NOMO-1 treated with dmso at 0.1 percent for 144 hours (cell line): ENCODE data around the gene DENR.
"Not testable (repeated sequence)": the region's sequence is repeated elsewhere in the genome, so short reads cannot be mapped to it uniquely, and the experiment has no call there.

Source experiments
- DNase-seq: peaks from one replicate; lab custom pipeline; 2025; ENCODE audit not compliant: unreplicated experiment; lab: John Stamatoyannopoulos, UW

DENR gene

DNA sequence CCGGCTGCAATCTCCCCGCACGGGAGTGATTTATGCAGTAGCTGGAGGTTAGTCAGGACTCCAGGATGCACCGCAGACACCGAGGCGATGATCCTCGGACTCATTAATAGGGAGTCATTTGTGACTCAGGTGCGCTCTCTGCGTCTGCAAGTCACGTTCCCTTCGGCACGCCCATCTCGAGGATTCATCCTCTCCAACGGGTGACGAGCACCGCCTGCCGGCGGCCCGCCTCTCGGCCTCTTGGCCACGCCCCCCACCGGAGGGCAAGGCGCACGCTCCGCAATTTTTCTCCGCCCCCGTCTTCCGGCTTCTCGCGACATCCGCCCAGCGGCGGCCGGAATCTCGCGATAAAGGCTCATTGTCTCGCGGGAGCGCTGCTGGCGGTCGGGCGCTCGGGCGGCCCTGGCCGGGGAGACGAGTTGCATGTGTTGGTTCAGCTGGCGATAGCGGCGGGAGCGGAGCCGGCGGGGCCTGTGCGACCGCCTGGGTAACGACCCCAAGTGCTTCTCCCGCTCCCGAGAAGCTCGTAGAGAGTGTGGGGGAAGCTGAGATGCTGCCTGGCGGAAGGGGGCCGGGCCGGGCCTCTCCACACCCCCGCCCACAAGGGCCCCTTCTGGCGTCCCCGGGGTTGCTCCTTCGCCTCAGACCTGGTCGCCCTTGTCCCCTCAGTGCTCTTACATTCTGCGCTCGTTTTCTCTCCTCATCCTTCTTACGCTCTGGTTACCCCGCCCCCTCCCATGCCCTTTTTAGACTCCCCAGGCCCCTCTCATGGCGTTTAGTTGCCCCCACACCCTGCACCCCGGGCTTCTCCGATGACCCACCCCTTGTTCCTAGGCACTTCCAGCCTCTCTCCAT lies at the start of gene DENR:
Gene DENR, plus strand, starts transcription at position 361 of the 855 bp plus-strand sequence. CDS start 878 bp downstream, outside the sequence.
- peak; percentile 96 for DNase-seq

GRCh38 chr12:122702890-122703611 lies 49.6 kb upstream of the DENR start, which contains the start of gene HCAR2:
HCAR2 (minus strand) TSS chr12:122703357; CDS start chr12:122703283, 74 bp downstream.
- DNase-seq, result peak; percentile 81

- DNase-seq, result not testable (repeated sequence)
Observed at GRCh38 chr12:122703841-122704240, 48.8 kb upstream of the DENR start.

GRCh38 chr12:122709287-122709686 lies 43.3 kb upstream of the DENR start:
- not testable (repeated sequence) for DNase-seq

DNA sequence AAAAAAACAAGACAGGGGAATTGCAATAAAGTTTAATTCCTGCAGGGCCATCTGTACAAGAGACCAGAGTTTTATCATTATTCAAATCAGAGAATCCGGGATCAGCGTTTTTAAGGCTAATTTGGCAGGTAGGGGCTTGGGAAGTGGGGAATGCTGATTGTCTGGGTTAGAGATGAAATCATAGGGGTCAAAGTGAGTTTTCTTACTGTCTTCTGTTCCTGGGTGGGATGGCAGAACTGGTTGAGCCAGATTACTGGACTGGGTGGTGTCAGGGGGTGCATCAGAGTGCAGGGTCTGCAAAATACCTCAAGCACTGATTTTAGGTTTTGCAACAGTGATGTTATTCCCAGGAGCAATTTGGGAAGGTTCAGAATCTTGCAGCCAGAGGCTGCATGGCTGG lies 42.3 kb upstream of the DENR start:
- not testable (repeated sequence) for DNase-seq

DNA sequence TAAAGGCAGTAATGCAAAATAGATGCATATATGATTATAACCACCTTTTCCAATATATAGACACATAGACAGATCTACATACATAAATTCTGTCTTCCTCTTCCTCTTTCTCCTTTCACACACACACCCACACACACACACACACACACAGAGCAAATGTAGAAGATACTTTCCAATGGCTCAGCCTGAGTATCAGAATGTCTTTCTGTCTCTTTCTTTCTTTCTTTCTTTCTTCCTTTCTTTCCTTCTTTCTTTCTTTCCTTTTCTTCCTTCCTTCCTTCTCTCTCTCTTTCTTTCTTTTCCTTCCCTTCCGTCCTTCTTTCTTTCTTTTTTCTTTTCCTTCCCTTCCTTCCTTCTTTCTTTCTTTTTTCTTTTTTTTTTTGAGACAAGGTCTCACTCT lies 41.4 kb upstream of the DENR start:
- DNase-seq, result peak; percentile 26

DNA sequence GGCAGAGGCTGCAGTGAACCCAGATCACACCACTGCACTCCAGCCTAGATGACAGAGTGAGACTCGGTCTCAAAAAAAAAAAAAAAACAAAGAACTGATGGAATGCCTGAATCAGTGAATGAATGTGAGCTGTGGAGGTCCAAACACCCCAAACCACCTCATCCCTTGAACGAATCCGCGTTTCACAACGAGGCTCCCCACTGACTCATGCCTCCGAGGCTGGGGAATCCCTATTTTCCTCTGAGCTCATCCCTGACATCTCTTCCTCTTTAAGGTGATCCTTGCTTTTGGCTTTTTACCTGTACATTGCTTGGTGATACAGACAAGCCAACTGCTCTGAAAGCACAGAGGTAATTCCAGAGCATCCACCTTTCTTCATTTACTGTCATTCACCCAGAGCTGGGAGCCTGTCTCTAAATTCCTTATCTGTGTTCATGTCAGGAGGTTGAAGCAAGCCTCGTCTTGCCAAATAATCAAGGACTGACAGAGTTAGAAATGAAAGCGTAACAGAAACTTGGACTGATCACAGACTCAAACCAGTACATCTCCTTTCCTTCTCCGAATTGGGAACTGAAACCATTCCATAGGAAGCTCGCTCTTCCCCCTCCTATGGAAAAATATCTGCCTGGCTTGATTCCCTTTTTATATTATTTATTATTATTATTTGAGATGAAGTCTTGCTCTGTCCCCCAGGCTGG lies 39.0 kb upstream of the DENR start:
- DNase-seq, result not testable (repeated sequence)

- DNase-seq, result not testable (repeated sequence)
Observed at GRCh38 chr12:122715211-122715610, 37.4 kb upstream of the DENR start.

GRCh38 chr12:122716658-122717057 lies 36.0 kb upstream of the DENR start, which contains the start of gene HCAR3:
HCAR3 (minus strand) TSS chr12:122716811; CDS start chr12:122716737, 74 bp downstream.
- DNase-seq, result peak; percentile 48

- no peak for DNase-seq
Observed at GRCh38 chr12:122721057-122721545, 31.5 kb upstream of the DENR start.

- DNase-seq, result no peak
Observed at GRCh38 chr12:122722387-122722786, 30.2 kb upstream of the DENR start.

- DNase-seq, result no peak
Observed at GRCh38 chr12:122724641-122725243, 27.9 kb upstream of the DENR start.

GRCh38 chr12:122725452-122726079 lies 27.1 kb upstream of the DENR start:
- no peak for DNase-seq

DNA sequence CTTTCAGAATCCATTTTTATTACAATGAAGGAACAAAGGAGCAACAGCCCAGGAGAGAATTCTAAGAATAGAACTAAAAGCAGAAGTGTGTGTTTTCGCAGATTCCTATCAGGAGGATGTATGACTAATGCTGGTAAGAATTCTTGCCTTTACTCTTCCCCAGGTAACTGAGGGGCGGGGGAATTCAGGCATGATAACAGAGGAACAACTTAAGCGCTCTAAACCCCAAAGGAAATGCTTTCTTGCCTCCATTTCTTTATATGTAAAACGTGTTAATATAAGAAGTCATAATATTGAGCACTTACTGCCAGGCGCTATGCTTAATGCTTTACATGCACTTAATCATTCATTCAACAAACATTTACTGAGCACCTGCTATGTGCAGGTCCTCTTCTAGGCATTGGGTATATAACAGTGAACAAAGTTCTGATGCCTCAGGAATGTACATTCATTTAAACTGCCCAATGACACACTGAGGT lies 26.5 kb upstream of the DENR start:
- DNase-seq, result peak; percentile 63

DNA sequence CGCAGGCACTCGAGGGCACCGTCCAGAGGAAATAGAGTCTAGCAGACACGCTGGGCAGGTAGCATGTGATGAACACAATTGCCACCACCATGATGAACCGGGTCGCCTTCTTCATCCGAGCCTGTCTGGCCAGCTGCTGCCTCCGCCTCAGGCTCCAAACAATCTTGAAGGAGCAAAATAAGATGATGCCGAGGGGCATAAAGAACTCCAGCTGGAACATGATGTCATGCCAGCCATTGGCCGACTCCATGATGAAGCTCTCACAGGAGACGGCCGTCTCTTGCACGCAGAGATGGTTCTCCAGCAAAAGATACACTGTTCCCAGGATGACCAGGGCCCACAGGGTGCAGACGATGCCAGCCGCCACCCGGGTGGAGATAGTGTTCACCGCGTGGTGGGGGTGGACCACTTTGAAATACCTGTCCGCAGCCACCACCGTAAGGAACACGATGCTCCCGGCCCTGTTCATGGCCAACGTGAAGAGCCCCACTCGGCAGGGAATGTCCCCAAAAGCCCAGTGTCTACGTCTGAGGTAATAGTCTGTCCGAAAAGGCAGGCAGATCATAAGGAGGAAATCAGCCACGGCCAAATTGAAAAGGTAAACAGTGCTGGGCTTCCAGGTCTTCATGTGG lies 22.9 kb upstream of the DENR start:
- no peak for DNase-seq

GRCh38 chr12:122730215-122731014 lies 22.2 kb upstream of the DENR start, which contains the start of gene HCAR1:
HCAR1 (minus strand) TSS chr12:122730844; CDS start chr12:122730339, 505 bp downstream.
- no peak for DNase-seq

- DNase-seq, result peak; percentile 19
Observed at GRCh38 chr12:122732170-122732569, 20.5 kb upstream of the DENR start.

DNA sequence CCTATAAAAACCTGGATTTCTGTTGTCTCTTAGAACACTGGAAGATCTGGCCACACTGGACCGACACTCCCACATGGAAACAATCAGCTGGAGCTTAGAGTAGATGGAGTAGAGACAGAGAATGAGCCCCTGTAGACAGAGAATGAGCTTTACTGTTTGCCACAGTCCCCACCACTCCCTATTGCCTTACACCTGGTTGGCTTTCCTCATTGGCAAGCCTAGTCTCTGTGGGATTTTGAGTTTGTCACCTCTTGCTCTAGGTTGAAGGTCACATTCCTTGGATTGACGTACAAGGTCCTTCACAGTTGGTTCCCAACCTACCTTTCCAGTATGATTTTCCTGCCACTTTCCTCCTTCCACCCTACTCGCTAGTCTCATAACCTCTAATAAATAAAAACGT lies 20.0 kb upstream of the DENR start:
- DNase-seq, result no peak

GRCh38 chr12:122738571-122738970 lies 14.1 kb upstream of the DENR start:
- DNase-seq, result no peak
